GM23248 (cell line): Measurements from ENCODE around the gene ADAMTS14. TPM values are rescaled to one million over a fixed set of nuclear protein-coding genes. Genes with fewer than 3 reads are reported as not detected.

ENCODE experiments used
- DNase-seq: peaks from one replicate; pipeline ENCODE4 v3.0.0-alpha.2; 2015
- H2AFZ ChIP-seq: fragments of 200-600 bp; sonication (generic); 2 replicates; pipeline ENCODE4 v1.6.1; 2016; ENCODE audit warnings: antibody characterized with exemption
- H3F3A ChIP-seq: fragments of 200-600 bp; sonication (generic); 2 replicates; pipeline ENCODE4 v1.6.1; 2016; ENCODE audit warnings: mild to moderate bottlenecking, antibody characterized with exemption, mixed run types; ENCODE audit not compliant: insufficient read depth
- H3K27ac ChIP-seq: fragments of 200-600 bp; sonication (generic); 2 replicates; pipeline ENCODE4 v1.5.1; 2016; ENCODE audit warnings: mild to moderate bottlenecking
- H3K27me3 ChIP-seq: fragments of 200-600 bp; sonication (generic); replicated peaks from 2 replicates; pipeline ENCODE4 v1.6.1; 2016; ENCODE audit warnings: mild to moderate bottlenecking; ENCODE audit not compliant: insufficient read depth
- H3K36me3 ChIP-seq: fragments of 200-600 bp; sonication (generic); 2 replicates; pipeline ENCODE4 v1.6.1; 2016; ENCODE audit warnings: low read depth, mild to moderate bottlenecking
- H3K4me1 ChIP-seq: fragments of 200-600 bp; sonication (generic); 2 replicates; pipeline ENCODE4 v1.6.1; 2016; ENCODE audit warnings: mild to moderate bottlenecking; ENCODE audit not compliant: insufficient read depth
- H3K4me2 ChIP-seq: fragments of 200-600 bp; sonication (generic); one replicate; pipeline ENCODE4 v1.6.1; 2016; ENCODE audit warnings: mild to moderate bottlenecking; ENCODE audit not compliant: unreplicated experiment
- H3K4me3 ChIP-seq: fragments of 200-600 bp; sonication (generic); 2 replicates; pipeline ENCODE4 v1.5.1; 2016; ENCODE audit warnings: mild to moderate bottlenecking
- H3K79me2 ChIP-seq: fragments of 200-600 bp; sonication (generic); 2 replicates; pipeline ENCODE4 v1.6.1; 2016; ENCODE audit warnings: mild to moderate bottlenecking; ENCODE audit not compliant: insufficient read depth
- H3K9ac ChIP-seq: fragments of 200-600 bp; sonication (generic); 2 replicates; pipeline ENCODE4 v1.6.1; 2016; ENCODE audit warnings: mild to moderate bottlenecking
- H3K9me2 ChIP-seq: fragments of 200-600 bp; sonication (generic); 2 replicates; pipeline ENCODE4 v1.6.1; 2016; ENCODE audit warnings: mixed run types, mild to moderate bottlenecking, moderate library complexity; ENCODE audit not compliant: insufficient read depth
- H3K9me3 ChIP-seq: fragments of 200-600 bp; sonication (generic); one replicate; pipeline ENCODE4 v1.6.1; 2017; ENCODE audit warnings: low read depth
- H4K20me1 ChIP-seq: fragments of 200-600 bp; sonication (generic); 2 replicates; pipeline ENCODE4 v1.6.0; 2016; ENCODE audit not compliant: insufficient read depth
- EZH2 ChIP-seq: fragments of 200-600 bp; sonication (generic); IDR thresholded peaks from 2 replicates; pipeline ENCODE4 v1.6.1; 2018; ENCODE audit warnings: antibody characterized with exemption, mild to moderate bottlenecking; ENCODE audit not compliant: insufficient read depth, poor library complexity, severe bottlenecking
- EZH2phosphoT487 ChIP-seq: fragments of 200-600 bp; sonication (generic); IDR thresholded peaks from 2 replicates; pipeline ENCODE4 v1.6.1; 2018; ENCODE audit warnings: antibody characterized with exemption, moderate library complexity, mild to moderate bottlenecking, low read depth; ENCODE audit not compliant: insufficient read depth
- WGBS, 2 experiments: methylation state at CpG; one replicate each; pipeline ENCODE4 v1.1.6; 2015 to 2017; ENCODE audit warnings: low lambda C conversion rate in 2 of 2, low coverage in 1 of 2; ENCODE audit errors: missing lambda C conversion rate in 2 of 2; 5-methylcytosine and 5-hydroxymethylcytosine counted together
- in situ Hi-C: fragments of 300-500 bp; cut with MboI; formaldehyde crosslinking; loops from 2 replicates; pipeline ENCODE4 v1.15.0; 2020
- polyA plus RNA-seq: library from polyadenylated mRNA; unstranded; fragments of >200 nt; fragmentation: Nextera tagmentation; extraction: Ambion mirVana; gene quantifications from 2 replicates; pipeline ENCODE4 v1.2.1, GENCODE V29; 2016
- total RNA-seq: library from RNA; depleted of rRNA; stranded (reverse); fragments of >200 nt; shearing (Covaris generic); gene quantifications from 2 replicates; pipeline ENCODE4 v1.2.3, GENCODE V29; 2014

The ADAMTS14 gene
- total and polyA plus RNA-seq, 2 experiments from 2014 or later = 0.91 to 0.97 TPM

DNA sequence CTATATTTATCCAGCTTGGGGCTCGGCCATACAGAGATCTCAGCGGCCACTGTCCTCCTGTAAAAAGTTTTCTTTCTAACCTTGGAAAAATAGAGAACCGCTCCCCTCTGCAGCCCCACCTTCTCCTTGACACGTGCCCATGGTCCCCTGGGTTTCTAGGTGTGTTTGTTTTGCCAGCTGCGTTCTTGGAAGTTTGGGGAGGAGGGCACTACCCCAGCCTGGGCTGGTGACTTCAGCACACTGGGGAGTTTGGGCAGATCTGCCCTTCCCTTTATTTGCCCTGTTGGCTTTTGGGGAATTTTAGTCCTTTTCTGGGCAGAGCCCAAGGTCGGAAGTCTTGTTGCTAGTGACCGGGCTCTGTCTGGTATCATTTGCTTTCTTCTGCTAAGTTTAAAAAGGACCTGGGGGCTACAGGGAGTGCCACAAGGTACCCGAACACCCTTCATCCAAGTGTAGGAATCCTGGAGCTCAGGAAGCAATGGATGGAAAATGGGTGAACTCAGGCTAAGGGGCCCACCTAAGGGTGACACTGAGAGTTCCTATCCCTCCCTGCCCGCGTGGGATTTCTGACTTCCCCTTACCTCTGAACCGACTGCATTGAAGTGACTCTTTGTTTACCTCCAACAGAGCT is 1.7 kb downstream of the ADAMTS14 start:
- no peak for DNase-seq
- H3K9ac ChIP-seq = peak overlapping the region; percentile 76
- no peak overlapping the region for H2AFZ ChIP-seq
- H3K4me1 ChIP-seq = peaks cover 15% of the 10 kb centered on the region
- H3K79me2 ChIP-seq = no peaks in the 10 kb centered on the region
- TF ChIP-seq EZH2phosphoT487 (no peak), EZH2 (no peak)
- H3K27me3 ChIP-seq = no peaks in the 10 kb centered on the region
- in situ Hi-C loops = no loop called here
- WGBS, 2 experiments = 42 to 47% methylated on average over 11 of the region's 11 CpGs
- H3K27ac ChIP-seq = peak overlapping the region; percentile 81
- H3F3A ChIP-seq = peaks cover 23% of the 10 kb centered on the region
- no peaks in the 10 kb centered on the region for H3K36me3 ChIP-seq
- no peaks in the 10 kb centered on the region for H4K20me1 ChIP-seq
- peak overlapping the region; percentile 65 for H3K4me3 ChIP-seq
- no peaks in the 10 kb centered on the region for H3K9me2 ChIP-seq
- no peaks in the 10 kb centered on the region for H3K9me3 ChIP-seq
- H3K4me2 ChIP-seq = peak overlapping the region; percentile 79

DNA sequence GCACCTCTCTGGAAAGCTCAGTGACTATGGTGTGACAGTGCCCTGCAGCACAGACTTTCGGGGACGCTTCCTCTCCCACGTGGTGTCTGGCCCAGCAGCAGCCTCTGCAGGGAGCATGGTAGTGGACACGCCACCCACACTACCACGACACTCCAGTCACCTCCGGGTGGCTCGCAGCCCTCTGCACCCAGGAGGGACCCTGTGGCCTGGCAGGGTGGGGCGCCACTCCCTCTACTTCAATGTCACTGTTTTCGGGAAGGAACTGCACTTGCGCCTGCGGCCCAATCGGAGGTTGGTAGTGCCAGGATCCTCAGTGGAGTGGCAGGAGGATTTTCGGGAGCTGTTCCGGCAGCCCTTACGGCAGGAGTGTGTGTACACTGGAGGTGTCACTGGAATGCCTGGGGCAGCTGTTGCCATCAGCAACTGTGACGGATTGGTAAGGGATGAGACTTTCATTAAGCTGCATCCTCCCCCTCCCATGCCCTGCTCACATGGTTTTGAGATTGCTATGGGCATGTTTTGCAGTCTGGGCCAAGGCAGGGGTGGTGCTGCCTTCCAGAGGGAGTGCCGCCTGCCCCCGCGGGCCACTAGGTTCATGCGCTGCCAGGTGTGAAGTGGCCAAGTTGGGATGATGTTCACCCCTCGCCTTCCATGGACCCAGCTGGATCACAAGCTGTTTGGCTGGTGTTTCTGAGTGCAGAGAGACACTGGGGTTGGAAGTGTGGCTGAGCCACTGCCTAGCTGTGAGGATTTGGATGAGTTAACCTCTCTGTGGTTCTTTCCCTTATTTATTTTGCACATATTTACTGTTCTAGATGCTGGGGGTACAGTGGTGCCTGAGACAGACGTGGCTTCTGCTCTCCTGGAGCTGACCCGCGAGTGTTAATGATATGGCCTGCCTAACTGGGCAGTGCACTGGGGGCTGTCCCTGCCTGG is 2.5 kb downstream of the ADAMTS14 start:
- peaks cover 22% of the 10 kb centered on the region for H3K4me1 ChIP-seq
- peak overlapping the region; percentile 81; the same call in 1 of the 2 replicates for H3K27ac ChIP-seq

DNA sequence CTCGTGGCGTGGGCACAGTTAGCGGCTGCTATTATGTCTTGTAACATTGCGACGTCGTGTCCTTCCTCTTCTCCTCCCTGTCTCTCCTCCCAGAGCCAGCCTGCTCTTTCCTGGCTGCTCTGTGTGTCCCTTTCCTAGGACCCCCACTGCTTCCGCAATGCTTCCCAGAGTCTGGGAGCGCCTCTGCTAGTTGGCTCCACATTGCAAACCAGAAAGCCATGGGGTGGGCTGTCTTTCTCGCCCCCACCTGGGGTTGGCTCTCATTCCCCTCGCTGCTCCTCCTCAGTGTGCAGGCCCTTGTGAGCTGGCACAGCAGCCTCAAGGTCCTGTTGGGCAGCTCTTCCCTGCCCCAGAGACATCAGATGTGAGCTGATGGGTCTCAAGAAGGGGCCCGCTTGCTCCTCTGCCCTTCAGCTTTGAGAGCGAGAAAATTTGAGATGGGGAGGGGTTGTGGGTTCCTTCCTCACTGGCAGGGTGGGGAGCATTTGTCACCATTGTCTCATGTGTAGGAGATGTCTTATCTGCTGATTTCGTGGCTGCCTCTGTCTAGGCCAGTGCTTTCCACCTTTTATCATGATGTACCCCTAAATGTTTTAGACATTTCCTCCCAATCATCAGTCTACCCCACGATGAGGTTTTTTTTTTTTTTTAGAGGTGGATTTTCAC is 3.3 kb downstream of the ADAMTS14 start:
- no peaks in the 10 kb centered on the region for H3K9me3 ChIP-seq
- H3K27me3 ChIP-seq = no peaks in the 10 kb centered on the region
- H3K27ac ChIP-seq = no peak overlapping the region
- H3K4me1 ChIP-seq = peaks cover 29% of the 10 kb centered on the region
- H3K4me3 ChIP-seq = no peak overlapping the region
- H3K36me3 ChIP-seq = no peaks in the 10 kb centered on the region
- DNase-seq = no peak
- H2AFZ ChIP-seq = no peak overlapping the region
- H3K4me2 ChIP-seq = no peak overlapping the region
- no peaks in the 10 kb centered on the region for H3K9me2 ChIP-seq
- H3K79me2 ChIP-seq = no peaks in the 10 kb centered on the region
- no peak overlapping the region for H3K9ac ChIP-seq
- H3F3A ChIP-seq = peaks cover 23% of the 10 kb centered on the region
- no peaks in the 10 kb centered on the region for H4K20me1 ChIP-seq
- no peak for TF ChIP-seq EZH2
- no peak for TF ChIP-seq EZH2phosphoT487
- in situ Hi-C loops = no loop called here
- WGBS, 2 experiments = 87 to 88% methylated on average over 14 of the region's 14 CpGs

More for the DNA sequence above, 2.5 kb downstream of the ADAMTS14 start:
- WGBS, 2 experiments = 91 to 92% methylated on average over 23 to 24 of the region's 24 CpGs
- H3K36me3 ChIP-seq = no peaks in the 10 kb centered on the region
- DNase-seq = no peak
- no peaks in the 10 kb centered on the region for H3K79me2 ChIP-seq
- in situ Hi-C loops = no loop called here
- no peaks in the 10 kb centered on the region for H3K9me3 ChIP-seq
- no peak overlapping the region for H3K4me2 ChIP-seq
- peak overlapping the region; percentile 76; the same call in 1 of the 2 replicates for H3K9ac ChIP-seq
- no peaks in the 10 kb centered on the region for H3K27me3 ChIP-seq
- H3F3A ChIP-seq = peaks cover 23% of the 10 kb centered on the region
- no peaks in the 10 kb centered on the region for H3K9me2 ChIP-seq
- H3K4me3 ChIP-seq = no peak overlapping the region
- TF ChIP-seq EZH2phosphoT487 (no peak), EZH2 (no peak)
- H2AFZ ChIP-seq = no peak overlapping the region
- H4K20me1 ChIP-seq = no peaks in the 10 kb centered on the region

DNA sequence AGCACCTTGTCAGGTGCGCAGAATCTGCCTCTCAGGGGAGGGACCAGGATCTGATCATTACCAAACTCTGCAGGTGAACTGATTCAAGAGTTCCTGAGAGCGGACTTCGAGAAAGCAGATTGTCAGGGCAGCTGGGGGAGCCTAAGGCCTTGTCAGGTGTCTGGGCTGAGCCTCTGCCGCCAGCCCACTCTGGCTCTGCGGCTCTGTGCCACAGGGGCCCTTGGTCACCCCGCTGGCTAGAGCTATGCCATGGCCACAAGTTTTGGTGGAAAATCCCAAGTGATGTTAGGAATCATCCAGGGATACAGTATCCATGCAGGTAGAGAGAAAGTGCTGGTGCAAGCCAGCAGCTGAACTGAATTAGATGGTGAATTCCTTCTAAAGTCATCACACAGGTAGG is 4.2 kb downstream of the ADAMTS14 start:
- H3K27ac ChIP-seq = no peak overlapping the region
- DNase-seq = no peak
- H3K36me3 ChIP-seq = no peaks in the 10 kb centered on the region
- no peaks in the 10 kb centered on the region for H3K79me2 ChIP-seq
- no peak overlapping the region for H3K4me3 ChIP-seq
- H3K27me3 ChIP-seq = no peaks in the 10 kb centered on the region
- in situ Hi-C loops = no loop called here
- no peaks in the 10 kb centered on the region for H3K9me3 ChIP-seq
- H2AFZ ChIP-seq = no peak overlapping the region
- peaks cover 29% of the 10 kb centered on the region for H3K4me1 ChIP-seq
- H3K9me2 ChIP-seq = no peaks in the 10 kb centered on the region
- no peak for TF ChIP-seq EZH2
- no peak overlapping the region for H3K4me2 ChIP-seq
- H4K20me1 ChIP-seq = no peaks in the 10 kb centered on the region
- no peak overlapping the region for H3K9ac ChIP-seq
- H3F3A ChIP-seq = peaks cover 17% of the 10 kb centered on the region
- 94 to 96% methylated on average over 6 of the region's 6 CpGs for WGBS, 2 experiments
